Right cardiac atrium (tissue), 5 donors: ENCODE results near the gene RFPL1. TPM values are rescaled to one million over a fixed set of nuclear protein-coding genes. Genes with fewer than 3 reads are reported as not detected.
A peak's percentile ranks its signal among the peaks of the same experiment; 100 is the strongest.

Source experiments
- ATAC-seq, 2 donors: fragments of 200-7000 bp; cut with Tn5 transposase; one replicate each; pipeline versions ENCODE4 v1.8.0 to v1.9.1; 2020; ENCODE audit warnings: moderate library complexity in 2 of 2, mild to moderate bottlenecking in 1 of 2
- DNase-seq, 3 donors: peaks; one replicate each; pipeline ENCODE4 v3.0.0-alpha.2; 2020
- H3K27ac ChIP-seq: one replicate; pipeline ENCODE4 v1.5.1; 2013; ENCODE audit warnings: mild to moderate bottlenecking, low read length, control low read depth, moderate library complexity
- H3K27me3 ChIP-seq: one replicate; pipeline ENCODE4 v1.6.1; 2013; ENCODE audit not compliant: control insufficient read depth, insufficient read depth
- H3K4me1 ChIP-seq: one replicate; pipeline ENCODE4 v1.6.1; 2013; ENCODE audit warnings: low read length; ENCODE audit not compliant: control insufficient read depth, insufficient read depth
- H3K4me3 ChIP-seq: one replicate; pipeline ENCODE4 v1.5.1; 2013; ENCODE audit warnings: low read length, control low read depth
- H3K9me3 ChIP-seq: one replicate; pipeline ENCODE4 v1.6.1; 2013; ENCODE audit warnings: low read length; ENCODE audit not compliant: control insufficient read depth
- WGBS: extraction: QIAGEN DNeasy Blood & Tissue Kit; methylation state at CpG from one replicate; pipeline ENCODE4 v1.1.7; 2013; 5-methylcytosine and 5-hydroxymethylcytosine counted together
- intact Hi-C, 4 donors: fragments of 100-400 bp; cut with DNase I; formaldehyde crosslinking; loops; one replicate each; pipeline versions ENCODE4 v1.11.0 to v1.14.0; 2022 to 2023
- polyA plus RNA-seq: library from polyadenylated mRNA; stranded (reverse); fragments of 200-250 nt; gene quantifications from one replicate; pipeline ENCODE4 v1.2.3, GENCODE V29; 2013
- total RNA-seq, 4 donors: library from RNA; stranded (reverse); fragmentation: NEBNext Ultra II Directional; extraction: Animal tissue kit (Norgen Biotek cat#: 25700); gene quantifications; one replicate each; pipeline ENCODE4 v1.2.1, GENCODE V29; 2021
- donor health status: healthy with polysubstance abuse.
- donor health status: DM: no; HTN: yes; CAD: no.
- donor health status: DM: no; HTN: no; CAD: no.
- donor health status: DM: no; HTN: yes; CAD: no; lungs with severe emphysema.
- donor health status: DM: yes; HTN: yes; CAD: no.

The RFPL1 gene
- total and polyA plus RNA-seq, 5 donors: not detected

- ATAC-seq: no peak
- H3K27ac ChIP-seq: no peak overlapping the region
- H3K9me3 ChIP-seq: no peaks in the 10 kb centered on the region
- no peaks in the 10 kb centered on the region for H3K4me1 ChIP-seq
- intact Hi-C loops: no loop called here
- no peak overlapping the region for H3K4me3 ChIP-seq
- no peaks in the 10 kb centered on the region for H3K27me3 ChIP-seq
- 72% methylated on average over 6 of the region's 6 CpGs for WGBS
- DNase-seq: no peak
Observed at GRCh38 chr22:29443452-29443851, 5.1 kb downstream of the RFPL1 start.

DNA sequence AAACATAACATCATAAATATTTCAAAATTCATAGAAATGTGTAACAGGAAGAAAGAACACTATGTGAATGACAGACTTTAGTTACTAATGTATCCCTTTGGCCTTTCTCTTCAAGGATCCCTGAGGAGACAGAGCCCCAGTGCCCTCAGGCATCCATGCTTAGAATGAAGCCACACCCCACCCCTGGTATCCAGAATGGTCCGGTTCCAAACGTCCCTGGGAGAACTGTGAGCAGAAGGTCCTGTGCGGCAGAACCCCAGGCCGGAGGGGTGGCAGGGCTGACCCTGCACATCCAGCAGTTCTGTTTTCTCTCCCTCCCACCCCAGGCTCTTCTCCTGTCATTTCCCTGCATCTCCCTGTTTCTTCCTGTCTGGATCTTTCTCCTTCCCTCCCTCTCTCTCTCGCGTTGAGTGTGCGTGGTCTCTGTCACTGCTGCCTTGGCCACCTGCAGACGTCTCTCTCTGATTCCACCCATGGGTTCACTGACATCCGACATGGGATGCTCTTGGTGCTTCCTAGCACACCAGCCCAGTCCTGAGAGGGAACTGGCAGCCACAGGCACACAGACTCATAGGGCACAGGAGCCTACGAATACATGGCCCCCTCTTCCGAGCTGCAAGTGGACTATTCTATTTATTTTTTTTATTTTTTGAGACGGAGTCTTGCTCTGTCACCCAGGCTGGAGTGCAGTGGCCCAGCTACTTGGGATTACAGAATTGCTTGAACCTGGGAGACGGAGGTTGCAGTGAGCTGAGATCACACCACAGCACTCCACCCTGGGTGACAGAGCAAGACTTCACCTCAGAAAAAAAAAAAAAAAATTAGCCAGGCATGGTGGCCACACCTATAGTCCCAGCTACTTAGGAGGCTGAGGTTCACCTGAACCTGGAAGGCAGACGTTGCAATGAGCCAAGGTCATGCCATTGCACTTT lies 5.7 kb downstream of the RFPL1 start:
- ATAC-seq (no peak), DNase-seq (no peak)
- WGBS: 53% methylated on average over 14 of the region's 14 CpGs
- intact Hi-C loops: no loop called here
- Histone ChIP-seq H3K4me1 (no peaks in the 10 kb centered on the region), H3K27me3 (no peaks in the 10 kb centered on the region), H3K27ac (no peak overlapping the region), H3K4me3 (no peak overlapping the region), H3K9me3 (no peaks in the 10 kb centered on the region)

DNA sequence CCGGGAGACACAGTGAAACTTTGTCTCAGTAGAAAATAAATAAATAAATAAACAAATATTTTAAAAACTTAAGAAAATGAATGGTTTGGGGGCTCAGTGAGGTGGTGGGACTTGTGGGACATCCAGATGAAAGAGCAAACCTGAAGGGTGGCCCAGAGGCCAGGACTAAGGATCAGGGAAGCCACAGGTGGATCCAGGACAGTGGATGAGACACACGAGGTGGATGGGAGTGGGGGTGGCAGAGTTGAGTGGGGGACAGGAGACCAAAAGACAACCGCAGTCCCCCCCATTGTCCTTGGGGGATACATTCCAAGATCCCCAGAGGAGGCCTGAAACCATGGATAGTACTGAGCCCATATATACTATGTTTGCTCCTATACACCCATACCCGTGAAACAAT lies 7.1 kb downstream of the RFPL1 start:
- Histone ChIP-seq H3K27me3 (no peaks in the 10 kb centered on the region), H3K9me3 (no peaks in the 10 kb centered on the region), H3K4me3 (no peak overlapping the region), H3K27ac (no peak overlapping the region), H3K4me1 (no peaks in the 10 kb centered on the region)
- WGBS: 86% methylated on average over 4 of the region's 4 CpGs
- intact Hi-C loops: no loop called here
- DNase-seq (no peak), ATAC-seq (no peak)

DNA sequence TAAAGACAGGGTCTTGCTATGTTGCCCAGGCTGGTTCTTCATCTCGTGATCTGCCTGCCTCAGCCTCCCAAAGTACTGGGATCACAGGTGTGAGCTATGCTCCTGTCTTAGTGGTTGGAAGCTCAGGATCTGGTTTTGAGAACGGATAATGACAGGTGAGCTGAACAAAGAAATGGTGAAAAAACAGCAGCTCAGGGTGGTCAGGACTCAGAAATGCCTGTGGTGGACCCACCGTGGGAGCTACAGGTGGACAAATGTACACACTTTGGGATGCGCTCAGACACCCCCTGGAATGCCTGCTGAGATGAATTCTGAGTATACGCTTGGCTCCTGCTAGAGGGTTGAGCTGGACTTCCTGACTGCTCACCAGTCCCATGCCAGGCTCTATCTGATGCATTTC lies 9.5 kb downstream of the RFPL1 start:
- Histone ChIP-seq H3K9me3 (no peaks in the 10 kb centered on the region), H3K27me3 (no peaks in the 10 kb centered on the region), H3K4me3 (no peak overlapping the region), H3K27ac (no peak overlapping the region), H3K4me1 (no peaks in the 10 kb centered on the region)
- WGBS: 88% methylated on average over 5 of the region's 5 CpGs
- ATAC-seq (no peak), DNase-seq (no peak)
- intact Hi-C loops: no loop called here

DNA sequence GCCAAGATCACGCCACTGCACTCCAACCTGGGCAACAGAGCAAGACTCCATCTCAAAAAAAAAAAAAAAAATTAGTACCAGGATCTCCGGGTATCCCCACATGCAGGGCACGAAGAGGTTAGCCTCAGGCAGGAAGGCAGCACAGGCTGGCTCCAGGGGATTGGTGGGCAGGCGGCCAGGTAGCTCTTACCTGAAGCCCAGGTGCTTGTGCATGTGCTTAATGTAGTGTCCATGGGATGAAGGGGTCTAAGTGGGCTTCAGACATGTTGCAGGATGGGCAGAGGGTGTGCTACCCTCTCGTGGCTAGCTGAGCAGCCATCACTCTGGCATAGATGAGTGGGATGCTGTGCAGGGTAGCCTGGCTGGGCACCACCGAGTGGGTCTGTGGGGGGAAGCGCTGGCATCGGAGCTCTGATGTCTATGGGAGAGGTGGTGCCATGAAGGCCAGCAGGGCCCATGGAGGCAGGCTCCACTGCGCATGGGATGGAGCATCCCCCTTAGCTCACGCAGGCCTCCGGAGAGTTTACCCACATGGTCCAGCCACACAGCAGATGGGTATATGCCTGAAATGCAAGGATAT lies 11.0 kb downstream of the RFPL1 start:
- Histone ChIP-seq H3K27ac (no peak overlapping the region), H3K4me1 (no peaks in the 10 kb centered on the region), H3K9me3 (no peaks in the 10 kb centered on the region), H3K4me3 (no peak overlapping the region), H3K27me3 (no peaks in the 10 kb centered on the region)
- no peak for ATAC-seq
- intact Hi-C loops: no loop called here
- WGBS: 92% methylated on average over 11 of the region's 11 CpGs
- no peak for DNase-seq

DNA sequence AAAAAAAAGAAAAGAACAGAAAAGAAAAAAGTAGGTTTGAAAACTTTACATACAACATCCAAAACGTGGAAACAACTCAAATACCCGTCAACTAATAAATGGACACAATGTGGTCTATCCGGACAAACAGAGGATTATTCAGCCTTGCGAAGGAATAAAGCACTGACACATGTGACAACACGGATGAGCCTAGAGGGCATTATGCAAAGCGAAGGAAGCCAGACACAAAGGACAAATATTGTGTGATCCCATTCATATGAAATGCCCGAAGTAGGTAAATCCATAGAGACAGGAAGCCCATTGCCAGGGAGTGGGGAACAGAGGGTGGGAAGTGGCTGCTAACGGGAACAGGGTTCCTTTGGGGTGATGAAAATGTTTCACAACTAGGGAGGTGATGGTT lies 11.8 kb downstream of the RFPL1 start:
- Histone ChIP-seq H3K9me3 (no peaks in the 10 kb centered on the region), H3K4me1 (no peaks in the 10 kb centered on the region), H3K27ac (no peak overlapping the region), H3K27me3 (no peaks in the 10 kb centered on the region), H3K4me3 (no peak overlapping the region)
- ATAC-seq (no peak), DNase-seq (no peak)
- WGBS: 82% methylated on average over 8 of the region's 8 CpGs
- intact Hi-C loops: no loop called here

- WGBS: 88% methylated on average over 4 of the region's 4 CpGs
- ATAC-seq (no peak), DNase-seq (no peak)
- no peak overlapping the region for H3K4me3 ChIP-seq
- no peaks in the 10 kb centered on the region for H3K4me1 ChIP-seq
- no peaks in the 10 kb centered on the region for H3K27me3 ChIP-seq
- intact Hi-C loops: no loop called here
- H3K27ac ChIP-seq: no peak overlapping the region
- H3K9me3 ChIP-seq: no peaks in the 10 kb centered on the region
Observed at GRCh38 chr22:29451863-29452262, 13.5 kb downstream of the RFPL1 start.

- Histone ChIP-seq H3K9me3 (no peaks in the 10 kb centered on the region), H3K4me1 (no peaks in the 10 kb centered on the region), H3K4me3 (no peak overlapping the region), H3K27ac (no peak overlapping the region), H3K27me3 (no peaks in the 10 kb centered on the region)
- intact Hi-C loops: no loop called here
- WGBS: 55% methylated on average over 8 of the region's 8 CpGs
- peak in 1 of 2 donors; percentile 15 for ATAC-seq
- no peak for DNase-seq
Observed at GRCh38 chr22:29454276-29454675, 15.9 kb downstream of the RFPL1 start.

DNA sequence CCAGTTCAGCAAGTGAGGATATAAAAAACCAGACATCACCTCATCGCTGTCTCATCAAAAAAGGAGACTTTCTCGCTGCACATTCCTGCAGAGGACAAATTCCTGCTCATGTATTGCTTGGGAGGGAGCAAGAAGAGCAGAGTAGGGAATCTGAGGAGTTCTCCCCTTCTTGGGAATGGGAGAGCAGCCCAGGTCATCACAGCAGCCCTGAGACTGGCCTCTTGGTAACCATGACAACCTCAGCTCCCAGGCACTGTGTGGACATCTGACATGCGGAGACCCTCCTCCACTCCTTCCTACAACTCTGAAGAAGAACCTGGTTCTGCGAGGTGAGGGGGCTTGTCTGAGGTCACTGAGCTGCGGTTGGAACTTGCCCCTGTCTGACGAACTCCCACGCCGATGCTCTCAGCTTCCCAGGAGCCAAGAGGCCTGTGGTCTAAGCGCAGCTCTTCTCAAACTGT lies 17.9 kb downstream of the RFPL1 start:
- Histone ChIP-seq H3K9me3 (no peaks in the 10 kb centered on the region), H3K4me3 (no peak overlapping the region), H3K27ac (no peak overlapping the region), H3K4me1 (no peaks in the 10 kb centered on the region), H3K27me3 (no peaks in the 10 kb centered on the region)
- intact Hi-C loops: no loop called here
- DNase-seq (no peak), ATAC-seq (peak in 1 of 2 donors; percentile 15)
- WGBS: 47% methylated on average over 9 of the region's 9 CpGs

- DNase-seq: no peak
- intact Hi-C loops: no loop called here
- Histone ChIP-seq H3K4me1 (no peaks in the 10 kb centered on the region), H3K27ac (no peak overlapping the region), H3K9me3 (no peaks in the 10 kb centered on the region), H3K4me3 (no peak overlapping the region), H3K27me3 (no peaks in the 10 kb centered on the region)
- 31% methylated on average over 4 of the region's 4 CpGs for WGBS
- peak; percentile 50 to 51 for ATAC-seq
Observed at GRCh38 chr22:29457730-29458129, 19.3 kb downstream of the RFPL1 start.

GRCh38 chr22:29458551-29458950 lies 20.2 kb downstream of the RFPL1 start:
- no peak for ATAC-seq
- intact Hi-C loops: no loop called here
- Histone ChIP-seq H3K27ac (no peak overlapping the region), H3K4me3 (no peak overlapping the region), H3K4me1 (no peaks in the 10 kb centered on the region), H3K9me3 (no peaks in the 10 kb centered on the region), H3K27me3 (no peaks in the 10 kb centered on the region)
- no peak for DNase-seq
